Heart right ventricle (tissue), 16 donors: ENCODE data around the gene CTDSPL. TPM values are rescaled to one million over a fixed set of nuclear protein-coding genes. Genes with fewer than 3 reads are reported as not detected.

Experiments
- ATAC-seq, 8 donors: fragments of 200-7000 bp; cut with Tn5 transposase; one replicate each; pipeline ENCODE4 v1.9.1; 2020; ENCODE audit warnings: mild to moderate bottlenecking in 8 of 8, moderate library complexity in 8 of 8, moderate number of reproducible peaks in 1 of 8
- DNase-seq, 2 donors: peaks; one replicate each; pipeline ENCODE4 v3.0.0-alpha.2; 2020
- H3K27ac ChIP-seq, 10 donors: fragments of 200-600 bp; sonication (generic) in 2 of 10; one replicate each; pipeline versions ENCODE4 v1.5.0 to v1.8.0; 2020 to 2022; ENCODE audit warnings: mild to moderate bottlenecking in 3 of 10
- H3K27me3 ChIP-seq, 7 donors: fragments of 200-600 bp; one replicate each; pipeline ENCODE4 v1.8.0; 2021 to 2022; ENCODE audit warnings: mild to moderate bottlenecking in 2 of 7
- H3K36me3 ChIP-seq, 9 donors: fragments of 200-600 bp; sonication (generic) in 1 of 9; one replicate each; pipeline versions ENCODE4 v1.5.0 to v1.8.0; 2020 to 2022; ENCODE audit warnings: mild to moderate bottlenecking in 2 of 9
- H3K4me1 ChIP-seq, 9 donors: fragments of 200-600 bp; sonication (generic) in 1 of 9; one replicate each; pipeline versions ENCODE4 v1.5.0 to v1.8.0; 2020 to 2022; ENCODE audit warnings: mild to moderate bottlenecking in 4 of 9
- H3K4me3 ChIP-seq, 10 donors: fragments of 200-600 bp; sonication (generic) in 2 of 10; one replicate each; pipeline versions ENCODE4 v1.5.0 to v1.8.0; 2020 to 2022; ENCODE audit warnings: mild to moderate bottlenecking in 7 of 10, moderate library complexity in 2 of 10
- H3K9me3 ChIP-seq, 11 donors: fragments of 200-600 bp in 10 of 11; sonication (generic) in 2 of 11; one replicate each; pipeline versions ENCODE4 v1.5.0 to v1.8.0; 2013 to 2022; ENCODE audit warnings: mild to moderate bottlenecking in 2 of 11, control low read depth in 1 of 11, moderate library complexity in 1 of 11
- WGBS, 2 donors: extraction: QIAGEN DNeasy Blood & Tissue Kit; methylation state at CpG; one replicate each; pipeline ENCODE4 v1.1.7; 2013; ENCODE audit warnings: inconsistent platforms in 1 of 2; 5-methylcytosine and 5-hydroxymethylcytosine counted together
- intact Hi-C, 10 donors: fragments of 100-400 bp; cut with DNase I; formaldehyde crosslinking; loops; one replicate each; pipeline versions ENCODE4 v1.11.1 to v1.14.2; 2022
- polyA plus RNA-seq, 2 donors: library from polyadenylated mRNA; stranded (reverse); fragments of 200-250 nt; gene quantifications; one replicate each; pipeline ENCODE4 v1.2.3, GENCODE V29; 2013
- total RNA-seq, 10 donors: library from RNA; stranded (reverse); fragmentation: NEBNext Ultra II Directional in 3 of 10; extraction: Animal tissue kit (Norgen Biotek cat#: 25700) in 3 of 10; gene quantifications; one replicate each; pipeline versions ENCODE4 v1.2.1 to v1.2.4, GENCODE V29; 2021 to 2023
- TF ChIP-seq, protein P1 (sequence below), 9 donors: fragments of 200-600 bp; sonication (generic) in 2 of 9; IDR thresholded peaks; one replicate each; pipeline versions ENCODE4 v1.5.0 to v1.8.0; 2021 to 2022; ENCODE audit warnings: antibody characterized with exemption in 9 of 9, mild to moderate bottlenecking in 5 of 9, moderate library complexity in 1 of 9
- donor health status: Arrhythmogenic right ventricular cardiomyopathy.
- donor health status: ischemic (EF 13 %, LVEDD 7.1; RV severe dilation, severe dysfunction).
- donor health status: healthy with polysubstance abuse.
- donor health status: DM: no; HTN: yes; CAD: no.
- donor health status: DM: no; HTN: no; CAD: no.
- donor health status: ischemic (EF 25% LVEDD 6.9; RV normal size, moderate dysfunction).
- donor health status: ischemic (EF 25% LVEDD 5.7; RV mildly dilated, moderate dysfunction).
- donor health status: healthy.
- donor health status: DM: yes; HTN: yes; CAD: no.
- donor health status: Ischemic cardiomyopathy.
- donor health status: ischemic (EF 35%, LVEDD 5.7; RV mildly dilated, moderate dysfunction).
- donor health status: nonischemic (EF 11% LVEDD 7.7; RV severe dilation, severe dysfunction).
- donor health status: DM: yes; HTN: yes; CAD: no.
- donor health status: PGD.
- donor health status: ischemic (EF 29% LVEDD 5.4; RV normal size, mild dysfunction).
- donor health status: nonischemic (EF 23%, LVEDD 6.1; RV moderate dilation, normal function).

Gene CTDSPL
- total and polyA plus RNA-seq, 12 donors: 5.4 to 51.5 (median 41.2) TPM

GRCh38 chr3:37912052-37912733, 50.5 kb downstream of the CTDSPL start:
- H3K9me3 ChIP-seq: peaks cover 0 to 5% (median 0%) of the 10 kb centered on the region in 11 donors
- WGBS, 2 donors: 68 to 81% methylated on average over 9 of the region's 9 CpGs
- intact Hi-C loops: no loop called here
- H3K4me3 ChIP-seq: no peak overlapping the region
- H3K27ac ChIP-seq: peak overlapping the region in 1 of 10 donors; percentile 30
- peaks cover 0 to 31% (median 15%) of the 10 kb centered on the region in 9 donors for H3K4me1 ChIP-seq
- TF ChIP-seq, protein P1, sequence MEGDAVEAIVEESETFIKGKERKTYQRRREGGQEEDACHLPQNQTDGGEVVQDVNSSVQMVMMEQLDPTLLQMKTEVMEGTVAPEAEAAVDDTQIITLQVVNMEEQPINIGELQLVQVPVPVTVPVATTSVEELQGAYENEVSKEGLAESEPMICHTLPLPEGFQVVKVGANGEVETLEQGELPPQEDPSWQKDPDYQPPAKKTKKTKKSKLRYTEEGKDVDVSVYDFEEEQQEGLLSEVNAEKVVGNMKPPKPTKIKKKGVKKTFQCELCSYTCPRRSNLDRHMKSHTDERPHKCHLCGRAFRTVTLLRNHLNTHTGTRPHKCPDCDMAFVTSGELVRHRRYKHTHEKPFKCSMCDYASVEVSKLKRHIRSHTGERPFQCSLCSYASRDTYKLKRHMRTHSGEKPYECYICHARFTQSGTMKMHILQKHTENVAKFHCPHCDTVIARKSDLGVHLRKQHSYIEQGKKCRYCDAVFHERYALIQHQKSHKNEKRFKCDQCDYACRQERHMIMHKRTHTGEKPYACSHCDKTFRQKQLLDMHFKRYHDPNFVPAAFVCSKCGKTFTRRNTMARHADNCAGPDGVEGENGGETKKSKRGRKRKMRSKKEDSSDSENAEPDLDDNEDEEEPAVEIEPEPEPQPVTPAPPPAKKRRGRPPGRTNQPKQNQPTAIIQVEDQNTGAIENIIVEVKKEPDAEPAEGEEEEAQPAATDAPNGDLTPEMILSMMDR (IDR thresholded peaks at IDR 0.05): peak in 3 of 9 donors; percentile 8 to 33 (median 26)
- H3K36me3 ChIP-seq: peaks cover 0 to 11% (median 0%) of the 10 kb centered on the region in 9 donors
- ATAC-seq (peak in 3 of 8 donors; percentile 40 to 66 (median 41)), DNase-seq (no peak)
- no peaks in the 10 kb centered on the region for H3K27me3 ChIP-seq

DNA sequence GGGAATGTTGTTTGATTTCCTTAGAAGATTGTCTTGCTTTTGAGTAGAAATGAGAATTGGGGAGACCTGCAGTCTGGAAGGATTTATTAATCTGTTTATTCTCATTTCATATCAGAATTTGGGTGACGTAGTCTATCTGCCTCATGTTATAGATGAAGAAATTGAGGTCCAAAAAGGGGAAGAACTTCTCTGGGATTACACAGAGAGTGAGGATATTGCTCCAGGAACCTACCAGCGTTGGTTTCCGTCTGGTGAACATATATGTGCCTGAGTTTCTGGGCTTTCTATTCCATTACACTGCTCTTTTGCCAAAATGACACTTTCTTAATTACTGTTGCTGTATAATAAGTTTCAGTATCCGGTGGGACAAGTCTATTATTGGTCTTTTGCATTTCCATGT, 51.8 kb downstream of the CTDSPL start:
- no peak for ATAC-seq
- no peak for DNase-seq

GRCh38 chr3:37916685-37917084, 55.0 kb downstream of the CTDSPL start:
- Histone ChIP-seq H3K27ac (no peak overlapping the region), H3K9me3 (no peaks in the 10 kb centered on the region), H3K4me1 (peaks cover under 1 to 43% (median 32%) of the 10 kb centered on the region in 9 donors), H3K4me3 (no peak overlapping the region), H3K36me3 (peaks cover 0 to 11% (median 0%) of the 10 kb centered on the region in 9 donors), H3K27me3 (no peaks in the 10 kb centered on the region)
- DNase-seq (no peak), ATAC-seq (no peak)
- WGBS, 2 donors: 100% methylated on average over 1 of the region's 1 CpG
- TF ChIP-seq, protein P1 (IDR thresholded peaks at IDR 0.05): no peak
- intact Hi-C loops: no loop called here

More for the DNA sequence above, 51.8 kb downstream of the CTDSPL start:
- no peaks in the 10 kb centered on the region for H3K27me3 ChIP-seq
- WGBS, 2 donors: 92 to 94% methylated on average over 4 of the region's 4 CpGs
- intact Hi-C loops: no loop called here
- H3K4me1 ChIP-seq: peaks cover 0 to 35% (median 17%) of the 10 kb centered on the region in 9 donors
- TF ChIP-seq, protein P1 (IDR thresholded peaks at IDR 0.05): no peak
- H3K36me3 ChIP-seq: peaks cover 0 to 11% (median 0%) of the 10 kb centered on the region in 9 donors
- no peak overlapping the region for H3K27ac ChIP-seq
- no peak overlapping the region for H3K4me3 ChIP-seq
- peaks cover 0 to 5% (median 0%) of the 10 kb centered on the region in 11 donors for H3K9me3 ChIP-seq

DNA sequence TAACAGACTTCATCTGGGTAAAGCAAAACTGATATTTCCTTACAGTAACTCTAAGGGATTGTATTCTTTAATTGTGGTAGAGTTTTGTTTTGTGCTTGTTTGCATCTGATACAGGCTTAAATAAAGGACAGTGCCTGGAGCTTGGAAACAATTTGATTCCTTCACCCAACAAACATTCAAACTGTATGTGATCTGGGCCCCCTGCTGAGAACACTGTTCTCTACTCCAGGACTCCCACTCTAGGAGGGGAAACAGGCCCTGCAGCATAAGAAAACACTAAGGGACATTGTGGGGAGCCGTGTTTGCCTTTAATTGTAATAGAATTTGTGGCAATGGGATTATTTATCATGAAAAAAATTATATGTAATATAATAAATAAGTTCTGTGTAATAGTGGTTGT, 56.9 kb downstream of the CTDSPL start:
- Histone ChIP-seq H3K4me3 (no peak overlapping the region), H3K27me3 (no peaks in the 10 kb centered on the region), H3K9me3 (no peaks in the 10 kb centered on the region), H3K4me1 (peaks cover 13 to 62% (median 48%) of the 10 kb centered on the region in 9 donors), H3K27ac (no peak overlapping the region), H3K36me3 (no peaks in the 10 kb centered on the region)
- ATAC-seq (no peak), DNase-seq (no peak)
- intact Hi-C loops: no loop called here
- TF ChIP-seq, protein P1 (IDR thresholded peaks at IDR 0.05): no peak
- 90 to 97% methylated on average over 1 of the region's 1 CpG for WGBS, 2 donors
